OCI-LY3 (cell line): Measurements from ENCODE around the gene SARDH.

Experiments
- H2AFZ ChIP-seq: fragments of 200-600, 300-600 bp; shearing (Covaris generic); 2 replicates; pipeline ENCODE4 v1.6.0; 2014; ENCODE audit warnings: antibody characterized with exemption, low read depth, low read length
- H3K27ac ChIP-seq: fragments of 200-600, 300-600 bp; sonication (generic); 2 replicates; pipeline ENCODE4 v1.5.1; 2014; ENCODE audit warnings: mild to moderate bottlenecking, low read length, moderate library complexity, mixed read lengths
- H3K27me3 ChIP-seq: fragments of 200-600, 300-600 bp; sonication (generic); 2 replicates; pipeline ENCODE4 v1.6.1; 2014; ENCODE audit warnings: low read depth, low read length, mixed read lengths
- H3K36me3 ChIP-seq: fragments of 200-600, 300-600 bp; sonication (generic); replicated peaks from 2 replicates; pipeline ENCODE3; 2014; ENCODE audit warnings: low read depth, low read length, mixed read lengths
- H3K4me1 ChIP-seq: fragments of 300-600, 200-600 bp; sonication (generic); 2 replicates; pipeline ENCODE4 v1.6.1; 2014; ENCODE audit warnings: low read length, mixed read lengths
- H3K4me2 ChIP-seq: fragments of 200-600, 300-600 bp; sonication (generic); 2 replicates; pipeline ENCODE4 v1.6.1; 2014; ENCODE audit warnings: low read length, mixed read lengths
- H3K4me3 ChIP-seq: fragments of 300-600, 200-600 bp; sonication (generic); 2 replicates; pipeline ENCODE4 v1.5.1; 2014; ENCODE audit warnings: antibody characterized with exemption, mild to moderate bottlenecking, low read length, moderate library complexity
- H3K79me2 ChIP-seq: fragments of 300-600, 200-600 bp; shearing (Covaris generic); 2 replicates; pipeline ENCODE4 v1.6.1; 2014; ENCODE audit warnings: mild to moderate bottlenecking, low read length, mixed read lengths
- H3K9ac ChIP-seq: fragments of 300-600, 200-600 bp; shearing (Covaris generic); 2 replicates; pipeline ENCODE4 v1.6.0; 2014; ENCODE audit warnings: mild to moderate bottlenecking, low read length, moderate library complexity
- H3K9me3 ChIP-seq: fragments of 200-600, 300-600 bp; shearing (Covaris generic); 2 replicates; pipeline ENCODE4 v1.6.1; 2014; ENCODE audit warnings: low read length, mixed read lengths; ENCODE audit not compliant: insufficient read depth
- H4K20me1 ChIP-seq: fragments of 200-600, 300-600 bp; sonication (generic); 2 replicates; pipeline ENCODE4 v1.6.1; 2016; ENCODE audit warnings: low read length, mixed read lengths; ENCODE audit not compliant: insufficient read depth
- EZH2phosphoT487 ChIP-seq: fragments of 200-600 bp; shearing (Covaris generic); IDR thresholded peaks from 2 replicates; pipeline ENCODE4 v1.6.1; 2018; ENCODE audit warnings: antibody characterized with exemption, mixed run types, low read depth
- TF ChIP-seq, protein P1 (sequence below): fragments of 200-600, 300-600 bp; sonication (generic); IDR thresholded peaks from 2 replicates; pipeline ENCODE4 v1.5.1; 2014; ENCODE audit warnings: antibody characterized with exemption, low read length, low read depth

SARDH gene

GRCh38 chr9:133694686-133695085 lies 43.5 kb downstream of the SARDH start:
- Histone ChIP-seq H3K9ac (no peak overlapping the region), H3K79me2 (no peaks in the 10 kb centered on the region), H3K4me2 (no peak overlapping the region), H2AFZ (no peak overlapping the region), H3K4me3 (no peak overlapping the region), H3K36me3 (no peaks in the 10 kb centered on the region), H3K27ac (no peak overlapping the region), H3K4me1 (no peaks in the 10 kb centered on the region), H3K9me3 (no peaks in the 10 kb centered on the region), H4K20me1 (no peaks in the 10 kb centered on the region), H3K27me3 (peaks cover 26% of the 10 kb centered on the region)
- TF ChIP-seq EZH2phosphoT487, result no peak
- TF ChIP-seq, protein P1, sequence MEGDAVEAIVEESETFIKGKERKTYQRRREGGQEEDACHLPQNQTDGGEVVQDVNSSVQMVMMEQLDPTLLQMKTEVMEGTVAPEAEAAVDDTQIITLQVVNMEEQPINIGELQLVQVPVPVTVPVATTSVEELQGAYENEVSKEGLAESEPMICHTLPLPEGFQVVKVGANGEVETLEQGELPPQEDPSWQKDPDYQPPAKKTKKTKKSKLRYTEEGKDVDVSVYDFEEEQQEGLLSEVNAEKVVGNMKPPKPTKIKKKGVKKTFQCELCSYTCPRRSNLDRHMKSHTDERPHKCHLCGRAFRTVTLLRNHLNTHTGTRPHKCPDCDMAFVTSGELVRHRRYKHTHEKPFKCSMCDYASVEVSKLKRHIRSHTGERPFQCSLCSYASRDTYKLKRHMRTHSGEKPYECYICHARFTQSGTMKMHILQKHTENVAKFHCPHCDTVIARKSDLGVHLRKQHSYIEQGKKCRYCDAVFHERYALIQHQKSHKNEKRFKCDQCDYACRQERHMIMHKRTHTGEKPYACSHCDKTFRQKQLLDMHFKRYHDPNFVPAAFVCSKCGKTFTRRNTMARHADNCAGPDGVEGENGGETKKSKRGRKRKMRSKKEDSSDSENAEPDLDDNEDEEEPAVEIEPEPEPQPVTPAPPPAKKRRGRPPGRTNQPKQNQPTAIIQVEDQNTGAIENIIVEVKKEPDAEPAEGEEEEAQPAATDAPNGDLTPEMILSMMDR, result no peak

DNA sequence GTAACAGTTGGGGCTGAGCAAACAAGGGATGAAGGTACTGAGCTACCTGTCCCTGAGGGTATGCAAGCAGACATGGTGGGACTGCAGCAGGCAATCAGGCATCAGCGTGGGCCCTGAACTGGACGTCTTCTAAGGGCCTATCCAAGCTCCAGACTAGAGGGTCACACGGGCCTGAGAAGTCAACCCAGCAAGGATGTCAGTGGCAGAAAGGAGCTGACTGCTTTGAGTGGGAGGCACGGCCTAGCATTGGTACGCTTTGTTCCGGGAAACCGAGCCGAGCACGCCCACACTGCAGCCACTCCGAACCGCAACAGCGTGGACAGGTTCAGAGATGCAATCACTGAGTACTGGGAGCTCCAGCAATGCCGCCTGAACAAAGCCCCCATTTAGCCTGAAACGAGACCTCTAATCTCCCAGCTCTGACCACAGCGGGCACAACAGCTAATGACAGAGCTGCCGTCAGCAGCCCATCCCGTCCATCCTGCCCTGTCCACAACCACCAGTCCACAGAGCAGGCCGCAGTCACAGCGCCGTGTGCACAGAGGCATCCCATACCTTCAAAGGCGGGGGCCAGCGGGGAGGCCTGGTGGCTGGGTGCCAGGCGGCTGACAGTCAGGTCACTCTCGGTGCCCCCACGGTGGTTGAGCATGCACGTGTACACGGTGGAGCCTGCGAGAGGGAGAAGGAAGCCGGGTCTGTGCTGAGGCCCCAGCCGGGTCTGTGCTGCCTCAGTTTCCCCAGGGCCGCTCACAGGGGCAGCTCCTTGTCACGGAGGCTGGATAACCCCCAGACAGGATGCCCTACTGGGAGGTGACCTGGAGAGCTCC lies 44.2 kb downstream of the SARDH start:
- no peak overlapping the region for H3K4me3 ChIP-seq
- H3K4me1 ChIP-seq, result no peaks in the 10 kb centered on the region
- no peak overlapping the region for H3K27ac ChIP-seq
- no peaks in the 10 kb centered on the region for H4K20me1 ChIP-seq
- H3K27me3 ChIP-seq, result peaks cover 26% of the 10 kb centered on the region
- H2AFZ ChIP-seq, result no peak overlapping the region
- H3K4me2 ChIP-seq, result no peak overlapping the region
- H3K79me2 ChIP-seq, result no peaks in the 10 kb centered on the region
- TF ChIP-seq, protein P1, result no peak
- TF ChIP-seq EZH2phosphoT487, result no peak
- H3K9ac ChIP-seq, result no peak overlapping the region
- no peaks in the 10 kb centered on the region for H3K9me3 ChIP-seq
- H3K36me3 ChIP-seq, result no peaks in the 10 kb centered on the region

- no peak overlapping the region for H3K4me2 ChIP-seq
- H3K27me3 ChIP-seq, result peaks cover 19% of the 10 kb centered on the region
- no peak overlapping the region for H3K4me3 ChIP-seq
- H3K9ac ChIP-seq, result no peak overlapping the region
- no peaks in the 10 kb centered on the region for H4K20me1 ChIP-seq
- no peaks in the 10 kb centered on the region for H3K36me3 ChIP-seq
- H3K4me1 ChIP-seq, result no peaks in the 10 kb centered on the region
- TF ChIP-seq EZH2phosphoT487, result no peak
- TF ChIP-seq, protein P1, result no peak
- H3K27ac ChIP-seq, result no peak overlapping the region
- no peaks in the 10 kb centered on the region for H3K9me3 ChIP-seq
- H2AFZ ChIP-seq, result no peak overlapping the region
- no peaks in the 10 kb centered on the region for H3K79me2 ChIP-seq
Observed at GRCh38 chr9:133693116-133693515, 45.0 kb downstream of the SARDH start.

- TF ChIP-seq, protein P1, result no peak
- TF ChIP-seq EZH2phosphoT487, result no peak
- Histone ChIP-seq H4K20me1 (no peaks in the 10 kb centered on the region), H3K4me2 (no peak overlapping the region), H3K4me3 (no peak overlapping the region), H3K4me1 (no peaks in the 10 kb centered on the region), H3K9ac (no peak overlapping the region), H3K27ac (no peak overlapping the region), H3K9me3 (no peaks in the 10 kb centered on the region), H2AFZ (no peak overlapping the region), H3K79me2 (no peaks in the 10 kb centered on the region), H3K27me3 (peaks cover 15% of the 10 kb centered on the region), H3K36me3 (no peaks in the 10 kb centered on the region)
Observed at GRCh38 chr9:133692364-133692985, 45.7 kb downstream of the SARDH start.
